Kidney epithelial cell (primary cell): ENCODE measurements around the gene RUSF1. TPM values are rescaled to one million over a fixed set of nuclear protein-coding genes. Genes with fewer than 3 reads are reported as not detected.

ENCODE experiments used
- DNase-seq: peaks from one replicate; pipeline ENCODE4 v3.0.0-alpha.2; 2010; ENCODE audit warnings: low read depth
- H3K27me3 ChIP-seq: 2 replicates; pipeline ENCODE4 v1.6.0; 2011; ENCODE audit warnings: low read length; ENCODE audit not compliant: control insufficient read depth, insufficient read depth
- H3K36me3 ChIP-seq: 2 replicates; pipeline ENCODE4 v1.5.1; 2011; ENCODE audit warnings: low read length; ENCODE audit not compliant: control insufficient read depth, insufficient read depth
- H3K4me3 ChIP-seq: 2 replicates; pipeline ENCODE4 v1.5.1; 2011; ENCODE audit warnings: low read depth, mild to moderate bottlenecking, control low read depth, low read length
- total RNA-seq: library from RNA; depleted of rRNA; stranded (reverse); fragments of >200 nt; gene quantifications from 2 replicates; pipeline ENCODE4 v1.2.3, GENCODE V29; 2015
- TF ChIP-seq, protein P1 (sequence below): IDR thresholded peaks from 2 replicates; pipeline ENCODE4 v1.5.1; 2011; ENCODE audit warnings: mild to moderate bottlenecking, moderate library complexity, low read length, control low read depth, inconsistent platforms; ENCODE audit not compliant: insufficient read depth, poor library complexity, severe bottlenecking

RUSF1 gene
- total RNA-seq, 1 donor from 2014 or later = 54.0 TPM

DNA sequence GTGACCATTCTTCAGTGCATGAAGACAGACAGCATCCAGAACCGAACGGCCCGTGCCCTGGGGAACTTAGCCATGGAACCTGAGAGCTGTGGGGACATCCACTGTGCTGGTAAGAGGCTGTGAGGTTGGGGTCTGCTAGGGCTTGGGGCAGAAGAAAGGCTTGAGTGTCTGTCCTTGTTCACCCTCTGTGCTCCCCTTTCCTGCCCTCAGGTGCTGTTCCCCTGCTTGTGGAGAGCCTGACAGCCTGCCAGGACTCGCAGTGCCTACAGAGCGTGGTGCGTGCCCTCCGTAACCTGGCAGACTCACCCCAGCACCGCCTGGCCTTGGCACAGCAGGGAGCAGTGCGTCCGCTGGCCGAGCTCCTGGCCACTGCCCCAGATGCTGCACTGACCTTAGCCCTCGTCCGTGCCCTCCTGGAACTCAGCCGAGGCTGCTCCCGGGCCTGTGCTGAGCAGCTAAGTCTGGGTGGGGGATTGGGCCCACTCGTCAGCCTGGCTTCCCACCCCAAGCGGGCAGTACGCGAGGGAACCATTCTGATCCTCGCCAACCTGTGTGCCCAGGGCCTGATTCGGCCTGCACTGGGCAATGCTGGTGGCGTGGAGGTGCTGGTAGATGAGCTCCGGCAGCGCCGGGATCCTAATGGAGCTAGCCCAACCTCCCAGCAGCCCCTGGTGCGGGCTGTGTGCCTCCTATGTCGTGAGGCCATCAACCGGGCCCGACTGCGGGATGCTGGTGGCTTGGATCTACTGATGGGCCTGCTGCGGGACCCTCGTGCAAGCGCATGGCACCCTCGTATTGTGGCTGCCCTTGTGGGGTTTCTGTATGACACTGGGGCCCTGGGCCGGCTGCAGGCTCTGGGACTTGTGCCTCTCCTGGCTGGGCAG, 46.0 kb downstream of the RUSF1 start:
- no peak for DNase-seq
- Histone ChIP-seq H3K4me3 (no peak overlapping the region), H3K27me3 (no peaks in the 10 kb centered on the region), H3K36me3 (no peaks in the 10 kb centered on the region)
- TF ChIP-seq, protein P1, sequence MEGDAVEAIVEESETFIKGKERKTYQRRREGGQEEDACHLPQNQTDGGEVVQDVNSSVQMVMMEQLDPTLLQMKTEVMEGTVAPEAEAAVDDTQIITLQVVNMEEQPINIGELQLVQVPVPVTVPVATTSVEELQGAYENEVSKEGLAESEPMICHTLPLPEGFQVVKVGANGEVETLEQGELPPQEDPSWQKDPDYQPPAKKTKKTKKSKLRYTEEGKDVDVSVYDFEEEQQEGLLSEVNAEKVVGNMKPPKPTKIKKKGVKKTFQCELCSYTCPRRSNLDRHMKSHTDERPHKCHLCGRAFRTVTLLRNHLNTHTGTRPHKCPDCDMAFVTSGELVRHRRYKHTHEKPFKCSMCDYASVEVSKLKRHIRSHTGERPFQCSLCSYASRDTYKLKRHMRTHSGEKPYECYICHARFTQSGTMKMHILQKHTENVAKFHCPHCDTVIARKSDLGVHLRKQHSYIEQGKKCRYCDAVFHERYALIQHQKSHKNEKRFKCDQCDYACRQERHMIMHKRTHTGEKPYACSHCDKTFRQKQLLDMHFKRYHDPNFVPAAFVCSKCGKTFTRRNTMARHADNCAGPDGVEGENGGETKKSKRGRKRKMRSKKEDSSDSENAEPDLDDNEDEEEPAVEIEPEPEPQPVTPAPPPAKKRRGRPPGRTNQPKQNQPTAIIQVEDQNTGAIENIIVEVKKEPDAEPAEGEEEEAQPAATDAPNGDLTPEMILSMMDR = no peak

DNA sequence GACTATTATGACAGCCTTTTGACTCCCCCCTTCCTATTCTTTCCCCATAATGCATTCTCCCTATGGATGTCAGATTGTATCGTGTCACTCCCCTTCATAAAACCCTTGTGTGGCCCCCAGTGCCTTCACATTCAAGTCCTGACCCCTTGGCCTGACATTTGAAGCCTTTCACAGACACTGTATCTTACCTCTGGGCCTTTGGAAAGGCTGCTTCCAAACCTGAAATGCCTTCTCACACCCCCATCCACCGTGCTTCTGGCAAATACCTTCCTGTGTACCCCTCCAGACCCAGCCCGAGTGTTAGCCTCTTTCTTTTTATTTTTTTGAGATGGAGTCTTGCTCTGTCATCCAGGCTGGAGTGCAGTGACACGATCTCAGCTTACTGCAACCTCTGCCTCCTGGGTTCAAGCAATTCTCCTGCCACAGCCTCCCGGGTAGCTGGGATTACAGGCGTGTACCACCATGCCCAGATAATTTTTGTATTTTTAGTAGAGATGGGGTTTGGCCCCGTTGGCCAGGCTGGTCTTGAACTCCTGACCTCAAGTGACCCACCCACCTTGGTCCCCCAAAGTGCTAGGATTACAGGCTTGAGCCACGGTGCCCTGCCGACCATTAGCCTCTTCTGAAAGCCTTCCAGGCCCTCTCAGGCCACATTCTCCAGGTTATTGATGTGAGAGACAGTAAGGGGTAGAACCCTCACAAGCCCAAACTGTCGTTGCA, 46.8 kb downstream of the RUSF1 start:
- TF ChIP-seq, protein P1 = no peak
- H3K4me3 ChIP-seq = no peak overlapping the region
- no peak for DNase-seq
- H3K27me3 ChIP-seq = no peaks in the 10 kb centered on the region
- H3K36me3 ChIP-seq = no peaks in the 10 kb centered on the region

DNA sequence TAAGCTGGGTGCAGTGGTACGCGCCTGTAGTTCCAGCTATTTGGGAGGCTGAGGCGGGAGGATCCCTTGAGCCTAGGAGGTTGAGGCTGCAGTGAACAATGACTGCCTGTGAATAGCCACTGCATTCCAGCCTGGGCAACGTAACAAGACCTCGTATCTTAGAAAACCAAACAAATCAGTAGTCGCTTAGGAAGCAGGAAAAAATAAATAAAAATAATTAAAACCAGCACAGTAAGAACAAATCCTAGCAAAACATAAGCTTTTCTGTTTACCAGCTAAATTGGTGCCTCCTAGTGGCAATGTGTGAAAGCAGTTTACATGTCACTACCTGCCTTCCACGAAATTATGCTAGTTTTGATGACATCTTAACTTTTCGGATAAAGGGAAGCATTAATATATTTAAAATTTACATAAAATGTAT, 47.6 kb downstream of the RUSF1 start:
- Histone ChIP-seq H3K27me3 (no peaks in the 10 kb centered on the region), H3K4me3 (no peak overlapping the region), H3K36me3 (no peaks in the 10 kb centered on the region)
- TF ChIP-seq, protein P1 = peak; percentile 65
- DNase-seq = no peak

DNA sequence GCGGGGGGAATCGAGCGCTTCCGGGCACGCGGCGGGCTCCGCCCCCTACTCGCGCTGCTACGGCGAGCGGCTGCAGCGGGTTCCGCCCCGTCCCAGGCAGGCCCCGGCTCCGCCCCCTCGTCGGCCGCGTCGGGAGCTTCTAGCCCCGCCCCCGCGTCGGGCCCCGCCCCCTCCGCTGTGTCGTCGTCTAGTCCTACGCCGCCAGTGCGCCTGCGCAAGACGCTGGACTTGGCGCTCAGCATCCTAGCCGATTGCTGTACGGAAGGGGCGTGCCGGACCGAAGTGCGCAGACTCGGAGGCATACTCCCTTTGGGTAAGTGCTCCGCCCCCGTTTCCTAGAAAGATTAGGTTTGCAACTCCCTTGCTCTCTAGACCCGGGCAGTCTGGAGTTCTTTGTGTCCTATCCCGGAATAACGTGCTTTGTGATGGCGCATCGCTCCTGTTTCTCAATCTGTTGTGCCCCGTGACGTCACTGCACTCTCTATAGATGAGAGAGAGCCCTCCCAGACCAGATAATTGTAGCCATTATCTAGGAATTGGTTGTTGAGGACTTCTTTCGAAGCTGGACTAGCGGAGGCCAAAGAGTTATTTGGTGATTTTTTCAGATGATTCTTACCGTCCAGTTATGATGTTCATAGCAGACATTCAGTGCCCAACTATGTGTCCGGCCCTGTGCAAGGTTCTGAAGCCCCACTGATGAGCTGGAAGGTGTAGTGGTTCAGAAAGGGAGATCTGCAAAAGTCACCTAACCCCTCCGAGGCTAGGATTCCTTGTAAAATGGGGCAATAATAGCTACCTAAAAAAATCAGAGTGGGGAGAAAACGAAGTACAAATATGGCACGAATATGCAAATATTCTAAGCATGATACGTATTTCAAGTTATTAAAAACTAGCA, 48.3 kb downstream of the RUSF1 start:
- no peaks in the 10 kb centered on the region for H3K36me3 ChIP-seq
- peak; percentile 97 for DNase-seq
- peak overlapping the region; percentile 61 for H3K4me3 ChIP-seq
- TF ChIP-seq, protein P1 = no peak
- no peaks in the 10 kb centered on the region for H3K27me3 ChIP-seq

DNA sequence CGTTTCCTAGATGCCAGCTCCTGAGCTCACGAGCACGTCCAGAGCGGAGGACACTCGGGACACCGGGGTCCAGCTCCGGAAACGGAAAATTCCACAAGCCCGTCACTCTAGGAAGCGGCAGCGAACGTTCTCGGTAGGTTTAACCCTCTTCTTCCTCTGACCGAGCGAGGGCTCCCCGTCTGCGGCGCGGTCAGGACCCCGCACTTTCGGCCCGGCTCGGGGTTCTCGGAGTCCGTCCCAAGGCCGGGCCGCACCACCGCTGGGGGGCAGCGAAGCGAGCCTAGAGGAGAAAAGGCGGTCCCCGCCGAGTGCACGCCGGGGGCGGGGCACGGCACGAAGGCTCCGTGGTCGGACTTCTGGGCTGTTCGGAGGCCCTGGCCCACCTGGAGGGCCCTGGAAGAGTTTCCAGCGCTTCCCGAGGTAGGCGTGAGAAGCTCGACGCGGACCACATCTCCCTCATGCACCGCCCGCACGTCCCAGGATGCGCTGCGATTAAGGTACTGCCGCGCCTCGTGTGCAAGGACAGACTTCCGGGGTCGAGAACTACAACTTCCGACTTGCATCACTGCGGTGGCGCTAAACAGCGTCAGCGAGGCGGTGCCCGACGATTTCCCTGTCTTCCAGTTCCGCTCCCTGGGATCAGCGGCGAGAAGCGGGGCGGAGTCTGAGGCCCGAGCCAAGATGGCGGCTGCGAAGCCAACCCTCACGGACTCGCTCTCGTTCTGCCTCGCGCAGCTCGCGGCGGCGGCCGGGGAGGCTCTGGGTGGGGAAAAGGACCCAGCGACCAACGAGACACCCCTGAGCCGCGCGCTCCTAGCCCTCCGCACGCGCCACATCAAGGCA, 49.1 kb downstream of the RUSF1 start, which contains the start of gene ARMC5:
Gene ARMC5 (plus strand): TSS at position 658 of the 843 bp plus-strand sequence. CDS start 24 bp downstream, at position 682.
- Histone ChIP-seq H3K4me3 (peak within 1 kb of the TSS; percentile 61), H3K27me3 (no peaks in the 10 kb centered on the region), H3K36me3 (no peaks in the 10 kb centered on the region)
- DNase-seq = peak; percentile 93
- TF ChIP-seq, protein P1 = peak; percentile 51
